Frontal cortex (tissue), 4 donors: ENCODE measurements around the gene PREX1. TPM values are rescaled to one million over a fixed set of nuclear protein-coding genes. Genes with fewer than 3 reads are reported as not detected.
"Not testable (repeated sequence)": the region's sequence is repeated elsewhere in the genome, so short reads cannot be mapped to it uniquely, and the experiment has no call there.

Source experiments
- DNase-seq, 2 donors: peaks; one replicate each; pipeline ENCODE4 v3.0.0; 2012; ENCODE audit warnings: low spot score in 2 of 2
- FAIRE-seq: peaks from 2 replicates; lab custom pipeline; 2012; peaks lifted over from hg19 to GRCh38; lab: Jason Lieb, UNC
- total RNA-seq: library from RNA; depleted of rRNA; stranded (reverse); fragments of >200 nt; gene quantifications from one replicate; pipeline ENCODE4 v1.2.3, GENCODE V29; 2014
- donor health status: control.
- donor health status: control.
- donor health status: control.

Gene PREX1
- total RNA-seq, 1 donor from 2014 or later = 18.8 TPM

DNA sequence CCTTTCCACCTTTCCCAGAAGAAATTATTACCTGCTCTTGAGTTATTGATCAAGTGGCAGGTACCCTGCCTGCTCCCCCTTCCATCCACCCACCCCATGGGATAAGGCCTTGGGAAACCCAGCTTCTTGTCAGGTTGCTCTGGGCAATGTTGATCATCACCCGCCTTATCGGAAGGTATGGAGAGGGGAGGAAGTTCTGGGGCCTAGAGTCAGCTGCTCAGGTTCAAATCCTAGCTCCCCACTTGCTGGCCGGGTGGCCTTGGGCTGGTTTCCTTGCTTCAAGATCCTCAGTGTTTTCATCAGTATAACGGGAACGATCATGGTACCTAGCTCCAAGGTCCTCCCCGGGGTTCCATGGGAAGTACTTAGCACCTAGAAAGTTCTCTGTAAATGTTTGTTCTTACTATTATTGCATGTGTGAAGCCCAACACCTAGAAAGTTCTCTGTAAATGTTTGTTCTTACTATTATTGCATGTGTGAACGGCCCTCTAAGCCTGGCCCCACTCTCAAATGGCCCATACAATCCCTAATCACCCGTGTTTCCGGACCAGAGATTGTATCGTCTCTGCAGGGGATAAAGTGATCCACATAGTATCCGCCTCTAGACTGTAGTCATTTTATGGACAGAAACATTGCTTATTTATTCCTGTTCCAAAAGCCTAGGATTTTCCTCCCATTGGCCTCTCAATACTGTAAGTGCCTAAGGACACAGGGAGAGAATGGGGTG, 1.1 kb upstream of the PREX1 start:
- no peak for FAIRE-seq
- DNase-seq = no peak

DNA sequence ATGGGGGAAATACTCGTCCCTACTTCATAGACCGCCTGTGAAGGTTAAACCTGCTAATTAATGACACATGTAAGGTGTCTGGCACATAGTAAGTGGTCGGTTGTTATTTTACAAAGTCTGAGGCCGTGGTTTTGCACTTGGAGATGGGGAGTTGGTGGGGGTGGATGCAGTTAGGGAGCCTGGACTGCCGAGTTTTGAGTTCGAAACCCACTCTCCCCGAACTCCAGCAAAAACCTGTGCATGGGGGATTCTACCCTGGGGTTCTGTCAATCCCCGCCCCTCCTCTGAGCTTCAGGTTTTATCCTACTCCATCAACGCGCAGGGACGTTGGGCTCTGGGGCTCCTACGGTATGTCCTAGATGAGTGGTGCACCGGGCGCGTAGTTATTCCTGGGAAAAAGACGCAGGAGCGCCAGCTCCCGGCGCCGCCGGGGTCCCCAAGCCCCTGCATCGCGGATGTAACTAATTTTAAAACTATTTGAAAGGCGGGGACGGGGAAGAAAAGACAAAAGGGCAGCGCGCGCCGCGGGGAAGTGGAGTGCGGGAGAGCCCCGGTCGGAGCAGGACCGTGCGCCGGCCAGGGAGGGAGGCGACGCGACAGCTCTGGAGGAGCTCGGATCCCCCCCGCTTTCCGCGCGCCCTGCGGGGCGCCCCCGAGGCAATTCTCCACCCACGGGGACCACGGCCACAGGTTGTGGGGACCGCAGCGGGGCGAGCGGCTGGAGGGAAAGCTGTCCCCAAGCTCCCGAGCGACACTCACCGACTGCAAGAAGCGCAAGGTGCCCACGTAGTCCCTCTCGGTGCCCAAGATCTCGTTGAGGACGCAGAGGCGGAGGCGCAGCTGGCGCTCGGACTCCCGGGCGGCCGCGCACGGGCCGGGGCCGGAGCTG, 672 bp downstream of the PREX1 start:
- no peak for FAIRE-seq
- DNase-seq = peak in 1 of 2 donors; percentile 62

DNA sequence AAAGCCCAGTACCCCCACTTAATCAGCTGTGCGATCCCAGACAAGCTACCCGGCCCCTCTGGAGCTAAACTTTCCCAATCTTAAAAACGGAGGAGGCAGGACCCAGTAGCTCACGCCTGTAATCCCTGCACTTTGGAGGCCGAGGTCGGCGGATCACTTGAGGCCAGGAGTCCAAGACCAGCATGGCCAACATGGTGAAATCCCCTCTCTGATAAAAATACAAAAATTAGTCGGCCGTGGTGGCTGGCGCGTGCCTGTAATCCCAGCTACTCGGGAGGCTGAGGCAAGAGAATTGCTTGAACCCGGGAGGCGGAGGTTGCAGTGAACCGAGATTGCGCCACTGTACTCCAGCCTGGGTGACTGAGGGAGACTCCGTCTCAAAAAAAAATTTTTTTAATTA, 1.3 kb downstream of the PREX1 start:
- FAIRE-seq, DNase-seq: not testable (repeated sequence)

DNA sequence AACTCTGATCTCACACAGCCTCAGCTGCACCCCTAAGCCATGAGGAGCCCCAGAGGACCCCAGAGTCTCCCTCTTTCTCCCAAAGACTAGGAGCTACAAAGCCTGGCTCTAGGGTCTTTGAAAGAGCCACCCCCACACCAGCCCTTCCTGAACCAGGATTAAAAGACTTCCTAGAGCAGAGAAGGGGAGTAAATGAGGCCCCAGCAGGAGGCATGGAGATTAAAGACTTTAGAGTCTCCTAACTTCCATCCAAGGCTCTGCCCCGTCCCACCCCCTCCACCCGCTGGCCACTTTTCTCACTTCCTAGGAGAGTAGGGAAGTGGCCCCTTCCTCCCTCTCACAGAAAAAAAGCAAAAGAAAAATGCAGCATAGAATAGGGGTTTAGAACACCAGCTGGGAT, 1.7 kb downstream of the PREX1 start:
- no peak for DNase-seq
- FAIRE-seq = no peak

DNA sequence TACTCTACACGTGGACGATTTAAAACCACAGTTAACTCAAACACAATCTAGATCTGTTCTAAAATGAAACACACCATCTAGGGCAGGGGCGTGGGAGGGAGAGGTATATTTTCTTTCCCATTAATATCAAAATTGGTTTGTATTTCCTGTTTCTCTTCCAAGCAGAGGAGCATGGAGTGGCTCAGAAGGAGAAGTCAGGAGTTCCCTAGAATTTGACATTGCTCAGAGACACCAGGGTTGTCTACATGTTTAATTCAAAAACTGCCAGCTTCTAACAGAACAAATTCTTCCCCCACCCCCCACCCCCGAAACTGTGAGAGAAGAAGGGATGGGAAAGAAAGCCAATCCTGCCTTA, 2.3 kb downstream of the PREX1 start:
- FAIRE-seq (no peak), DNase-seq (no peak)

DNA sequence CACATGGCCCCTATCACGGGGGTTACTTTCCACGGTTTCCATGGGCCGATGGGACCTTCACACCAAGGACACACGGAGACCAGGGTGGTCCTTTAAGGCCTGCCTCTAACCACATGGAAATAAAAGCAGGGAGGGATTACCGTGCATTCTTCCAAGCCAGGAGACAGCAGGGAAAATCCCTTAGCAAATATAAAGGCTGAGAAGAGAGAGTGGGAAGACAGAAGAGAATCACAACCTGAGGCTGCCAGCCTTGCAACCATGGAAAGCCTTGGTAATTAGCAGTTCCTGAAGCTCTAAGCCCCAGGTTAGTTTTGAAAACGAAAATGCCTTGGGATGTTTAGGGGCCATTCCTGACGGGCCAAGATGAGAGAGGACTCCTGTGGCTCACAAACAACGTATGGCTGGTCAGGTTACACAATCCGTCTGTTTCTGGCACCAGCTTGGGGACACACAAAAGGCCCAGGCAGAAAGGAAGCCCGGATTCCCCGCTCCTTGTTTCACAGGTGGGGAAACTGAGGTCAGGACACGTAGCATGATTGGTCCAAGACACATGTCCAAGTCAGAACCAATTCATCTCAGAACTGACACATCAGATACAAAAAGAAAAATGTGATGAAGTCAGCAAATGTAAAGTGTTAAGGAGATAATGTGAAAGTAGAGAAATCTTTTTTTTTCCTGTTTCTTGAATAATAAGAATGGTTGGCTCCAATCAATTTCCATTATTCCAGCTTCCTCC, 2.8 kb downstream of the PREX1 start:
- no peak for FAIRE-seq
- DNase-seq = no peak

DNA sequence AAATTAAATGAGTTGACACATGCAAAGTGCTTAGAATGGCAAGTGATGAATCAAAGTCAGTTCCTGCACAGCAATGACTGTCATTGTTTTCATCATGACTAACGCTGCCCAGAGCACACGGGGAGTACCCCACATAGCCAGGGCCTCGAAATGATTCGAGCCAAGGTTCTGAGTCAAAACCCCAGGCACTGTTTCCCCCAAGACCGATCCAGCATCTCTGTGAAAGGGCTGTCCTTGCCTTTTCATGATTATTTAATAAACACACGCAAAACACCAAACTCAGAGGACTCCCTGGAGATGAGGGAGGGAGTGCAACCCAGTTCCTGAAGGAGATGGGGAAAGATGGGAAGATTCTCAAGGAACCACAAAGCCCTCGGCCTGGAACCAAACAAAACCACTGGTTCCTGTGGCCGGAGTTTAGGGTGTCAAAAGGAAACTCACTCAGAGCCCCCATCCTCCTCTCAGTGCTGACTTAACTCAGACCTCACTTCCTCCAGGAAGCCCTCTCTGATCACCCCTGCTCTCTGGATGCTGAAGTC, 3.8 kb downstream of the PREX1 start:
- FAIRE-seq (no peak), DNase-seq (peak in 1 of 2 donors; percentile 57)

DNA sequence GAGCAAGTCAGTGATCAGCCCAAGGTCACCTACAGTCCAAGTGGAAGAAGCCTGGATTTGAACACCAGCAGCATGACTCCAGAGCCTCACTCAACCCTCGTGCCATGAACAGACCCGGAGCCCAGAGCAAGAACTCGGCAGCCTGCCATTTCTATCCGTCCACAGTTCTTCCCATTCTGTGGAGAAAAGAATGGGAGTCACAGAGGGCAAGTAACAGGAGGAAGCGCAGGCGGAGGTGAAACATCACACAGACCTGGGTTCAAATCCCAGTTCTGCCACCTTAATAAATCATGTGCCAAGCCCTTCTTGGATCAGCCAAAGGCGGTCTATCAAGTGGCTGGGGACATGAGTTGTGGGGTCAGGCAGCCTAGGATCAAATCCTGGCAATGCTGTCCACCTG, 4.3 kb downstream of the PREX1 start:
- FAIRE-seq (no peak), DNase-seq (no peak)

DNA sequence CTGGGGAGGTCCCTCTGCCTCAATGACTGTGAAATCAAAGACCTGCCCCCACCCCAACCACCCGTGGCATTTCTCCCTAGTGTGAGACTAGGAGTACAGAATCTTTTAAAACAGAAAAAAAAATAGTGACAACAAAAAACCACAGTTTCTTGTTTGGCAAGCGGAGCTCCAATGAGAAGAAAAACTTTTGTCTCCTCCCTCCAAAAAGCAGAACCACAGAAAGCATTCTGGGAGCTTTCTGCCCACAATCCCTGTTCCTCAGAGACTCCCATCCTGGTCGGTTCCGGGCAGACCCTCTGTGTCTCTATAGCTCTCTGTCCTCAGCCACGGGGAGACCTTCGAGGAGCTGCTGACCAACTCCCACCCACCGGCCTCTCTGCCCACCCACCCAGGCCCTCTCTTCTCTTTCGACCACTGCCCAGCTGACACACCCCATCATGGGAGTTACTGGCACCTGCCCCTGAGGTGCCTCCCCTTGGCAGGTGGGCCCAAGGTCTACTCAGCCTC, 4.9 kb downstream of the PREX1 start:
- no peak for FAIRE-seq
- no peak for DNase-seq

DNA sequence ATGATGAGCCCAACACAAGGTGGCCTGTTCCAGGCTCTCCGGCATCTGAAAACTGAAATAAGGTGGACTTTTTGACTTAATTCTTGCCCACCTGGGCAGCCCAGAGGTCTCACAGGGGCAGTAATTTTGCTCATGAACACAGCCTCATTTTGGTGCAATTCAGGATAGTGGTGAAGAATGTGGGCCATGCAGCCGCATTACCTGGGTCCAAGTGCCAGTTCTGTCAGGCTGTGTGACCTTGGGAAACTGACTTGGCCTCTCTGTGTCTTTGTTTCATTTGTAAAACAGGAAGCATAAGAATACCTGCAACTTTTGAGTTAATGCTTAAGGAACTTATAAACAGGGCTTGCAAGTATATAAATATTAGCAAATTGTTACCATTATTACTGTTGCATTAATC, 5.6 kb downstream of the PREX1 start:
- DNase-seq (no peak), FAIRE-seq (no peak)

DNA sequence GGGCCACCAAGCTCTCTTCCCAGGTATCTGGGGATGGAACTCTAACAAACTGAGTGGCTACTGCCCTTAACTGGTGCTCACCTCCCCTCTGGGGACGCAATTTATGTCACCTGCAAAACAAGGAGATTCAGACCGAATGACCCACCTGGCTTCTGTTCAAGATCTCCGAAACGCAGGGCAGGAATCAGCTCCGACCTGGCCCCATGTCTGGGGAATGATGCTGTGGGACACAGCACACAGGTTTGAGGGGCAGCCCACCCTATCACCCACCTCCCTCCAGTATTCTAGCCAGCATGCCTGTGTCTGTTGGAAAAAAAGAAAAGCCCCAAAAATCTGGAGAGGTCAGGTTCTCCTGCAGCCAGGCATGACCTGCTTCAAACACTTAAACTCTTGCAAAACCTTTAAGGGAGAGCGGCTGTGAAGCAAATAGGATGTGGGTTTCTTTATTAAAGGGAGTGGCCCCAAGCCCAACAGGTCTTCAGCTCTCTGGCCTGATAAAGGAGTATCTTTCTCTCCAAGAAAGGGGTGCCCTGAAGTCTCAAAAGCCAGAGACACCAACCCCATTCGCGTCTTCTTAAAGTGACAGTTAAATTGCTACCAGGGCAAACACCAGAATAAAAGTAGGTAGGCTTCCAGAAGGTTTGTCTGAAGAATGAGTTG, 6.4 kb downstream of the PREX1 start:
- no peak for DNase-seq

DNA sequence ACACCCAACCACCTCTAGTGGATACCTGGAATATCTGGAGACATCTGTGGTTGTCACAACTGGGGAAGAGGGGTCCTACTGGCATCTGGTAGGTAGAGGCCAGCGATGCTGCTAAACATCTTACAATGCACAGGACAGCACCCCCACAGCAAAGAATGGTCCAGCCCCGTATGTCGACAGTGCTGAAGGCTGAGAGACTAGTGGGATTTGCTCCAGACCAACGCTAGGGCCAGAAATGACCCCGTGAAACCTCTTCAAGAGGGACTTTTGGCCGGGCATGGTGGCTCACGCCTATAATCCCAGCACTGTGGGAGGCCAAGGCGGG, 7.2 kb downstream of the PREX1 start:
- FAIRE-seq = no peak
- no peak for DNase-seq

More for the DNA sequence above, 6.4 kb downstream of the PREX1 start:
- FAIRE-seq = no peak

DNA sequence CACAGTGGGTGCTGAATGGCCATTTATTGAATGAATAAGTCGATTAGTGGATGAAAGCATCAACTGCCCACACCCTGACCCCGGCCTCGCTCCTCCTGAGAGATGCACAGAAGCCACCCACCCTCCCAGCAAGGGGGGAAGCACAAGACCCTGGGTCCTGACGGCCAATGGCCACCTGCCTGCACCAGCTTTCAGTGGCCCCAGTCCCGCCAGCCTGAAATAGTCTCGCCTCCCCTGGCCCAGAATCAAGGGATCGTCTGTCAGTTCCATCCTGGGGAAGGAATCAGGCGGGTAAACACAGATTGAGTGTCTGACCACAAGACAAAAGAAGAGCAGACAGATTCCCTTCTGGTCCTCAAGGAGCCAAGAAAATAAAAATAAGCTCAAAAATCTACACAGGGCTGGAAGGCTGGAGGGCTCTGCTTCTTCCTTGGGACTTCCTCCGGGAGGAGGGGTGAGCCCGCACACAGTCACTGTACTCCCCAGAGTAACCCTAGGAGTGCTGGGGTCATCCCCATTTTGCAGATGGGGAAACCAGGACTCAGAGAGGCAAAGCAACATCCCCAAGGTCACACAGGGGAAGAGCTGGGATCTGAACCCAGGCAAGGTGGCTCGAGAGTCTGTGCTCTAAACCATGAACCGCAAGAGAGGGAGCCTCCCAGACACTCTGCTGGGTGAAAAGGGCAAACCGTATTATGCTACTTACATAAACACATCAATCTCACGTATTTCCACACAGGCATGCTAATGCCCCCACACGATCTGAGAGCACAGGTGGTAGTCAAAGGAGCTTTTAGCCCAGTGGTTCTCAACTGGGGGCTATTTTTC, 7.8 kb downstream of the PREX1 start:
- FAIRE-seq (no peak), DNase-seq (no peak)

DNA sequence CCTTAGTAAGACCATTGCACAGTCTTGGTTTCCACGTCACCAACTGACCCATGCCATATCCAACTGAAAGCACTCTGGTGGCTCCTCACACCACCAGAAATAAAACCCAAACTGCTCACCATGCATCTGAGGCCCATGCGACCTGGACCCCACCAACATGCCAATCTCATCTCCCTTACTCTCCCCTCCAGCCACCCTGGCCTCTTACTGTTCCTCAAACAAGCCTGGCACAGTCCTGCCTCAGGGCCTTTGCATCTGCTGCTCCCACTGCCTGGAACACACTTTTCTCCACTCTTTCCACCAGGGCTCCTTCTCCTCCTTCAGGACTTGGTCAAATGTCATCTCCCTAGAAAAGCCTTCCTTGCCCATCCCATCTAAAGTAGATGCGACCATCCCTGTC, 8.7 kb downstream of the PREX1 start:
- DNase-seq (no peak), FAIRE-seq (no peak)

DNA sequence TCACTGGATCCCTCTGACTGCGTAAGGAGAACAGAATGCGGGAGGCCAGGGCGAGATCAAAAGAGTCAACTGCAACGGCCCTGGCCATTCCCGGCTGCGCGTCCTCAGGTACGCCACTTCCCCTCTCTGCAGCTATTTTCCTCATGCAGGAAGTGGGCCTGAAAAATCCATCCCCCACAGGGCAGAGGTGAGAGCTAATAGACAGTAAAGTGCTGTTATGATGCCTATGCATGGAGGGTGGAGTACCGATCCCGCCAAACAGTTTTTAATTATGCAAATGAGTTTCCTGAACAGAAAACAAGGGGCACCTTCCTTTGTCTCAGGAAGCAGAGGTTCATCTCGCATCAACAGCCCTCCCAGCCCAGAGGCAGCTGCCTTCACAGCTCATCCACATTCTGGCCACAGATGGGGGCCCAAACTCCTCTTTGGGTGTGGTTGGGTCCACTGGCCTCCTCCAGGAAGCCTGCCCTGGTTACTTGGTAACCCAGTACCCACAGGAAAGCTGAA, 9.3 kb downstream of the PREX1 start:
- no peak for DNase-seq
- no peak for FAIRE-seq

DNA sequence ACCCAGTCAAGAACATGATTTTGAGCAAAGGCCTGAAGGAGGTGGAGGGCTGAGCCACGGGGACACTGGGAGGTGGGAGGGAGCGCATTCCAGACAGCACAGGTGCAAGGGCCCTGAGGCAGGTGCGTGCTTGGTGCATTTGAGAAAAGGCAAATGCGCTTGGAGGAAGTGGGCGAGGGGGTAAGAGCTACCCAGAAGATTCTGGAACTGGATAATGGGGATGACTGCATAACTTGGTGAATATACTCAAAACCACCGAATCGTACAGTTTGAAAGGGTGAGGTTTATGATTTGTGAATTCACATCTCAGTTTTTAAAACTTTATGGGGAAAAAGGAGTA, 9.8 kb downstream of the PREX1 start:
- FAIRE-seq (no peak), DNase-seq (no peak)

DNA sequence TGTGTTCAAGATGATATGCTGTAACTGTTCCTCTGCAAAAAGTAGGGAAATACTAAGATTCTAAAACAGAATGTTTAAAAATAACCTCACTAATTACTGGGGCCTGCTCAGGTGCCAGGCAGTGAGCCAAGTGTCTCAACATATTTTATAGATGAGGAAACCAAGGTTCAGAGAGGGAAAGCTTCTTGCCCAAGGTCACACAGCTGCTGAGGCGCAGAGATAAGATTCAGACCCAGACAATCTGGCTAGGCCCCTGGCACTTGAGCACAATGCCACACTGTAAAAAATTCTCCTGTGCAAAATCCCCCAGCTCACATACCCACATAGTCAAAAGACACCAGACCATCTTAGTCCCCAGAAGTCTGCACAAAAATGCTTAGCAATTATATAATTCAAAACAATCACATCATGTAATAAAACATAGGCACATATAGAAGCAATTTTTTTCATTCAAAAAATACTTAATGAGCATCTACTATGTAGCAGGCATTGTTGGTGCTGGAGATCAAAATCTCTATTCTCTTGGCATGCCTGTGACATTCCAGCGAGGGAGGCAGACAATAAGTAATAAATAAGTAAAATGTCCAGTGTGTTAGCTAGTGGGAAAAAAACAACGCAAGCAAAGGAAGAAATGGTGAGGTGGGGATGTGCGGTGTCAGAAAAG, 10.3 kb downstream of the PREX1 start:
- no peak for DNase-seq
- FAIRE-seq = no peak
